ENCODE data around the gene ALX1.

DNA sequence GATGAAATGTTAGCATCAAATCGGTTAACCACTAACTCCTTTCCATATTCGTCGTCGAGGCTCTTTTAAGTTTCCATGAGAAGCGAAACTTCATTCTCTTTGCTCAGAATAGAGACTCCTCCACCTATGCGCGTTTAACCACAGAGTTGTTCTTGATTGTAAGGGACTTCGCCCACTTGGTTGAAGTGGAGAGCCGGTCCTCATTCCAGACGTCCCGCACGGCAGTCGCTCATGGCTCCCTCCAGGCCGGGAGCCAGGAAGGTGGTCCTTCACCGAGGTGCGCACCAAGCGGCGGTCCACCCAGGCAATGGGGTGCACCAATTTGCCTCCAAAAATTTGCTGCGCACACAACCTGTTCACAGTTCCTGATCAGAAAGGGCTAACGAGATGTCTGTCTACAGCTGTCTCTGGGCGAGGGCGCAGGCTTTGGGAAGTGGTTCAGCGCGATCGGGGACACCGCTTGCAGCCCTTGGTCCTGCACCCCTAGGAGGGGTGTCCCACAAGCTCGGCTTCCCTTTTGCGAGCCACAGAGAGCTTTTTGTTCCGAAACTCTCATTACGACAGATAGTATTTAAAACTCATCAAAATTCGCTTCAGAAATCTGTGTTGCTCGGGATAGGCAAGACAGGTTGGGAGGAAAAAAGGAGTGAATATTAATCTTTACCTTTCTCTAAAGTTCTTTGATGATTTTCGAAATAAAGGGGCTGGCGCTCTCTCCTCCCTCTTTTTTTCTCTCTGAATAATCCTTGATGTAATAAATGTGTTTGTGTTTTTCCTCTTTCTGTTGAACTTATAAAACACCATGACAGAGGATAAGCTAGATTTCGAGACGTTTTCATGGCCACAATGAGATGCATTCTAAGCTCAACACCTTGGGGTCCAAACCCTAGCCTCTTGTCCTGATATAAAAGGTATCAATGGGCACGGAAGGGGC is 6.4 kb upstream of the ALX1 start:
- no peak for TF ChIP-seq POLR2A (IDR thresholded peaks at IDR 0.05; ENCODE audit: low read depth)
- TF ChIP-seq, protein P1, sequence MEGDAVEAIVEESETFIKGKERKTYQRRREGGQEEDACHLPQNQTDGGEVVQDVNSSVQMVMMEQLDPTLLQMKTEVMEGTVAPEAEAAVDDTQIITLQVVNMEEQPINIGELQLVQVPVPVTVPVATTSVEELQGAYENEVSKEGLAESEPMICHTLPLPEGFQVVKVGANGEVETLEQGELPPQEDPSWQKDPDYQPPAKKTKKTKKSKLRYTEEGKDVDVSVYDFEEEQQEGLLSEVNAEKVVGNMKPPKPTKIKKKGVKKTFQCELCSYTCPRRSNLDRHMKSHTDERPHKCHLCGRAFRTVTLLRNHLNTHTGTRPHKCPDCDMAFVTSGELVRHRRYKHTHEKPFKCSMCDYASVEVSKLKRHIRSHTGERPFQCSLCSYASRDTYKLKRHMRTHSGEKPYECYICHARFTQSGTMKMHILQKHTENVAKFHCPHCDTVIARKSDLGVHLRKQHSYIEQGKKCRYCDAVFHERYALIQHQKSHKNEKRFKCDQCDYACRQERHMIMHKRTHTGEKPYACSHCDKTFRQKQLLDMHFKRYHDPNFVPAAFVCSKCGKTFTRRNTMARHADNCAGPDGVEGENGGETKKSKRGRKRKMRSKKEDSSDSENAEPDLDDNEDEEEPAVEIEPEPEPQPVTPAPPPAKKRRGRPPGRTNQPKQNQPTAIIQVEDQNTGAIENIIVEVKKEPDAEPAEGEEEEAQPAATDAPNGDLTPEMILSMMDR (IDR thresholded peaks at IDR 0.05), result no peak
